T-cell (primary cell): ENCODE measurements around the gene SETD2. TPM values are rescaled to one million over a fixed set of nuclear protein-coding genes. Genes with fewer than 3 reads are reported as not detected.

Experiments
- ATAC-seq, 4 experiments: fragments of 200-7000 bp in 3 of 4; fragments of 150-1000 bp in 1 of 4; cut with Tn5 transposase; replicated peaks in 1 of 4; 1 replicate in 3 of 4; 2 replicates in 1 of 4; pipeline ENCODE4 v1.10.0; 2021; ENCODE audit warnings: moderate library complexity in 3 of 4, mild to moderate bottlenecking in 2 of 4, moderate number of reproducible peaks in 1 of 4
- CTCF ChIA-PET, 2 donors: fragments of 300-600 bp; sonication (Branson Sonifier 250); formaldehyde crosslinking; loops; one replicate each; lab custom pipeline; 2022; ENCODE audit warnings: antibody characterized with exemption in 2 of 2; lab: Charles Lee
- POLR2A ChIA-PET, 2 donors: fragments of 300-600 bp; sonication (Branson Sonifier 250); formaldehyde crosslinking; loops; one replicate each; lab custom pipeline; 2022; ENCODE audit warnings: antibody characterized with exemption in 2 of 2; lab: Charles Lee
- DNase-seq, 35 experiments: peaks; one replicate each; pipeline versions ENCODE4 v3.0.0 to v3.0.0-alpha.2; 2013 to 2023
- H3K27ac ChIP-seq: one replicate; pipeline ENCODE4 v1.5.1; 2013; ENCODE audit warnings: low read length
- H3K27me3 ChIP-seq, 2 experiments: replicated peaks in 1 of 2; 1 replicate in 1 of 2; 2 replicates in 1 of 2; pipeline versions ENCODE4 v1.6.1 to v1.7.0; 2013; ENCODE audit warnings: low read length in 1 of 2, mixed read lengths in 1 of 2; ENCODE audit not compliant: control insufficient read depth in 2 of 2, insufficient read depth in 2 of 2; ENCODE audit errors: extremely low read depth in 1 of 2
- H3K36me3 ChIP-seq, 2 donors: 1 replicate in 1 of 2; 2 replicates in 1 of 2; pipeline versions ENCODE4 v1.6.1 to v1.7.0; 2013; ENCODE audit warnings: low read length in 1 of 2; ENCODE audit not compliant: control insufficient read depth in 2 of 2, insufficient read depth in 1 of 2; ENCODE audit errors: extremely low read depth in 1 of 2
- H3K4me1 ChIP-seq, 2 experiments: 1 replicate in 1 of 2; 2 replicates in 1 of 2; pipeline versions ENCODE4 v1.6.1 to v1.7.0; 2013; ENCODE audit warnings: low read length in 2 of 2, mixed read lengths in 1 of 2; ENCODE audit not compliant: insufficient read depth in 2 of 2, control insufficient read depth in 1 of 2; ENCODE audit errors: extremely low read depth in 1 of 2
- H3K4me3 ChIP-seq, 2 donors: 1 replicate in 1 of 2; 2 replicates in 1 of 2; pipeline versions ENCODE4 v1.5.1 to v1.7.0; 2013; ENCODE audit warnings: mild to moderate bottlenecking in 2 of 2, low read length in 1 of 2, moderate library complexity in 1 of 2; ENCODE audit not compliant: control insufficient read depth in 1 of 2; ENCODE audit errors: extremely low read depth in 1 of 2
- H3K9me3 ChIP-seq: 2 replicates; pipeline ENCODE4 v1.7.0; 2013
- H3K27ac Mint-ChIP-seq, 2 donors: one replicate each; pipeline ENCODE4 v1.8.0; 2020 to 2021; ENCODE audit warnings: mild to moderate bottlenecking in 2 of 2, mixed read lengths in 2 of 2
- H3K27me3 Mint-ChIP-seq, 2 donors: one replicate each; pipeline ENCODE4 v1.8.0; 2021 to 2022; ENCODE audit warnings: mixed read lengths in 2 of 2
- H3K36me3 Mint-ChIP-seq: one replicate; pipeline ENCODE4 v1.8.0; 2021; ENCODE audit warnings: mixed read lengths
- H3K4me1 Mint-ChIP-seq, 3 donors: one replicate each; pipeline ENCODE4 v1.8.0; 2020 to 2022; ENCODE audit warnings: mixed read lengths in 3 of 3, mild to moderate bottlenecking in 1 of 3
- H3K4me3 Mint-ChIP-seq, 3 donors: one replicate each; pipeline ENCODE4 v1.8.0; 2020 to 2022; ENCODE audit warnings: mild to moderate bottlenecking in 3 of 3, mixed read lengths in 3 of 3, moderate library complexity in 3 of 3
- H3K9me3 Mint-ChIP-seq, 3 donors: one replicate each; pipeline ENCODE4 v1.8.0; 2020 to 2022; ENCODE audit warnings: mixed read lengths in 3 of 3
- WGBS: methylation state at CpG from one replicate; pipeline ENCODE4 v1.1.5; 2013; ENCODE audit warnings: missing lambda C conversion rate; ENCODE audit not compliant: insufficient coverage; 5-methylcytosine and 5-hydroxymethylcytosine counted together
- total RNA-seq, 35 experiments: library from RNA in 6 of 35; stranded (reverse) in 6 of 35; fragments of 120-200 nt in 1 of 35; gene quantifications; one replicate each; pipeline versions ENCODE4 v1.2.1 to v1.2.4 and lab custom pipeline; 2013 to 2026

Gene SETD2
- total RNA-seq, 5 donors from 2014 or later (not counting 1 experiment from before 2014, with no cell fraction given) = 58.1 to 84.6 (median 63.9) TPM

DNA sequence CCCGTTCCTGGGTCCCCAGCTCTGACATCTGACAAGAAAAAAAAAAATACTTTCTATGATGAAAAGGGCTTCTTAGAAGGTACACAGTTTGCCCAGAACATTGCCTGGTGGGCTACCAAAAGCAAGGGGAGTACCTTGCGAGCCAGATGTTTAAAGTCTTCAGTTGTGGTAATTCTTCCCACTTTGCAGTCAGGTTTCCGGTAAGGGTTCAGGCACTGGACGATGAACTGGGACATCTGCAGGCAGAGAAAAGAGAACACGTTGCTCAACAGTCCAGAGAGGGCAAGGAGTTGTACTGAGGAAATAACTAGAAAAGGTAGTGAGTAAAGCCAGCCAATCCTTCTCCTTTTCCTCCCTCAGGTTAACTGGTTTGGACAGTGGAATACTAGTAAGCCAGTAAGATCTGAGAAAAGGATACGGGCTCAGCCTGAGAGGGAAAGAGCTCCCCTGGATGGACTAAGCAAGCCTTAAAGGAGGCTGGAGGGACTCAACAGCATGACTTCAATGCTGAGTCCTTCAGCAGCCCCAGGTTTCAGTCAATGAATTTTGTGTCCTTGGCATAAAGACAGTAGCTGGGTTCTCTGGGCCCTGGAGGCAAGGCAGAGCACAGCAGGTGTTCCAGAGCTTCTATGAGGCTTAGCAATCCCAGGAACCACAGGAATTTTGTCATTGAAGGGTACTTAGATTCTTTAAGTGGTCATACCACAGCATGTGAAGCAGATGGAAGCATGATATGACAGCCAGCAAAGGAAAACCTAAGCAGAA lies 146.2 kb downstream of the SETD2 start:
- ATAC-seq (no peak), DNase-seq (no peak)
- peaks cover 39 to 60% (median 54%) of the 10 kb centered on the region in 3 donors for H3K4me1 Mint-ChIP-seq
- no peak overlapping the region for H3K4me3 Mint-ChIP-seq
- POLR2A ChIA-PET = interaction anchor here in 1 of 2 donors (0.5 to 0.7 kb wide), 2 partner anchors 18 to 79 kb away, joined by 3 read pairs; no protein-coding TSS in a partner anchor
- peak overlapping the region; percentile 82 to 92 for H3K27ac Mint-ChIP-seq
- Histone ChIP-seq H3K4me1 (peaks cover 0 to 17% of the 10 kb centered on the region in 2 experiments), H3K36me3 (peaks cover 13 to 55% of the 10 kb centered on the region in 2 donors), H3K4me3 (no peak overlapping the region), H3K27ac (peak overlapping the region; percentile 28), H3K27me3 (no peaks in the 10 kb centered on the region), H3K9me3 (no peaks in the 10 kb centered on the region)
- peaks cover 42% of the 10 kb centered on the region for H3K36me3 Mint-ChIP-seq
- 80% methylated on average over 1 of the region's 6 CpGs for WGBS
- no peaks in the 10 kb centered on the region for H3K27me3 Mint-ChIP-seq
- H3K9me3 Mint-ChIP-seq = no peaks in the 10 kb centered on the region
- CTCF ChIA-PET = interaction anchor here (0.6 to 0.7 kb wide), 3 partner anchors 17 to 323 kb away, joined by 3 to 4 read pairs (median 3); no protein-coding TSS in a partner anchor

DNA sequence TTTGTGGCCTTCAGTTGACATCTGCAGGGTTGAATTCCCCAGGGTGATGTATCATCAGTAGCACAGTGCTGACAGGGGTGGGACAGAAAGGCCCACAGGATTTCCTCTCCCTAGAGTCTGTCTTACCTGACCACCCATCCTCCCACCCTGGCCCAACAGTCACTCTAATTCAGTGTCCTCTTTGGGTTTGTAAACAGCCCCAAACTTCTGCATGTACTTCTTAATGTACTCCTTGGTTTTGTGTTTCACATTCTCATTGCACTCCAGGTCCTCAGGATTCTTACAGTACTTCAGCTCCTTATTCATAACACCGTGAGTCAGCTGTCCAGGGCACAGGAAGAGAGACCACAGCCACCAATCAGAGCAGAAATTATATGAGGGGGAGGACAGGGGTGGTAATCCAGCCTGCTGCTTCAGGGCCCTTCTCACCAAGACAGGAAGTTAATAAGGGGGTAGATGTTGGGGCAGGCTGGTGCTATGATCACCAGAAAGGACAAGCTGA lies 146.9 kb downstream of the SETD2 start:
- peak; percentile 59 to 79 (median 70) for ATAC-seq
- whole genome bisulfite sequencing = no CpG with 5 or more reads among the region's 1 CpG
- Histone ChIP-seq H3K4me3 (no peak overlapping the region), H3K27ac (peak overlapping the region; percentile 28), H3K9me3 (no peaks in the 10 kb centered on the region), H3K36me3 (peaks cover 8 to 53% of the 10 kb centered on the region in 2 donors), H3K27me3 (no peaks in the 10 kb centered on the region), H3K4me1 (peaks cover 0 to 17% of the 10 kb centered on the region in 2 experiments)
- peaks cover 39 to 56% (median 51%) of the 10 kb centered on the region in 3 donors for H3K4me1 Mint-ChIP-seq
- H3K9me3 Mint-ChIP-seq = no peaks in the 10 kb centered on the region
- H3K27me3 Mint-ChIP-seq = no peaks in the 10 kb centered on the region
- H3K36me3 Mint-ChIP-seq = peaks cover 42% of the 10 kb centered on the region
- CTCF ChIA-PET = interaction anchor here (0.6 to 0.7 kb wide), 2 partner anchors 18 to 324 kb away, joined by 3 to 4 read pairs; no protein-coding TSS in a partner anchor
- POLR2A ChIA-PET = interaction anchor here in 1 of 2 donors (0.7 kb wide), 1 partner anchor 18 kb away, joined by 3 read pairs; no protein-coding TSS in a partner anchor
- peak overlapping the region; percentile 82 to 92 for H3K27ac Mint-ChIP-seq
- peak overlapping the region in 2 of 3 donors; percentile 1 to 21 for H3K4me3 Mint-ChIP-seq
- DNase-seq = peak in 5 of 35 experiments; percentile 3 to 43 (median 29)

DNA sequence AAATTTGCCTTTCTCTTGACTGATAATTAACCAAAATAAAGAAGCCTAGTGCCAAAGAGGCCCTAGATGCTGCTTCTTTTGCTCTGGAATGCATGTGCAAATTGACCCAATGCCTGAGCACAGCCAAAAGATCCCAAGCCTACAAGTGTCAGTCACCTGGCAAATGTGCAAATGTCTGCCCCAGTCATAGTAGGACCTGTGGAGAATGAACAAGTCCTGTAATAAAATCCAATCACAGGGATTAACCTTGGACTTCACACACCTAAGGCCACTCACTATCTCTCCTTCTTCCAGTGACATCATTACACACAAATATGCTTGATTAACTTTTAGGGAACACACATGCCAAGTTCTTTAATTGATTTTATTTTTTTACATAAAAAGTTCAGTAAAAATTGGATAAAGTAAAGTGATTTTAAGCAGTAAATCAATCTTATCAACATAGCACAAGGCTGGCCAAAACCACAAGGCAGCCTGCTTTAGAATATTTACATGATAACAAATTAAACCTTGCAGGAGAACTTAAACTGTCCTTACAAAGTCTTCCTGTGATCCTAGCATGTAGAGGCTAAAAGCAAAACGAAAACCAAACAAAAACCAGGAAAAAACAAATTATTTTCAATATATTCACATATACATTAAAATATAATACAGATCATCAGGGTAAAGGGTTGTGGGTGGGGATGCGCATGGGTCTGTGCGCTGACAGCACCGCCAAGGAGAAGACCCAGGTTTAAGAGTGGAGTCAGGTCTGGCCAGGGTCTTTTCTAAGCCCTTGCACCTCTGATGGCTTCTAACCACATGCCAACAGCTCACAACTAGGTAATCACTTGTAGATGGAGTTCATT lies 147.6 kb downstream of the SETD2 start:
- H3K27me3 Mint-ChIP-seq = no peaks in the 10 kb centered on the region
- peak in 1 of 4 experiments; percentile 5 for ATAC-seq
- H3K4me1 Mint-ChIP-seq = peaks cover 39 to 62% (median 49%) of the 10 kb centered on the region in 3 donors

DNA sequence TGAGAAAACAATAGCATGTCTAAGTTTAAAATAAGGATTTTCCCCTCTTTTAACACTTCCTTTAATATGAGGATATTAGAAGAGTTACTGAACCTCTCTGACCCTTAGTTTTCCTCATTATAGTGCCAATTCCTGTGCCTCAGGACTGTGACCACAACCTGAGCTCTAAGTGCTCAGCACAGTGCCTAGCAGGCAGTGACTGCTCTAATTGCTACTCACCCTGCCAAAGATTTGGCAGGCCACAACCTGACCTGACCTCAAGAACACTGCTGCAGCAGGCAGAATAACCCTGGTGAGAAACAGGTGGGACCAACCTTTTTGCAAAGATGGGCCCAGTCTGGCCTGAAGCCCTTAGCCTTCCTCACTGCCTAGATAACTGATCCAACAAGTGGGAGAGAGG lies 148.8 kb downstream of the SETD2 start:
- no peaks in the 10 kb centered on the region for H3K27me3 Mint-ChIP-seq
- ChIA-PET CTCF (no interaction called here), POLR2A (no interaction called here)
- no peak for ATAC-seq
- H3K27me3 ChIP-seq = no peaks in the 10 kb centered on the region
- H3K4me3 ChIP-seq = no peak overlapping the region
- peaks cover 8 to 45% of the 10 kb centered on the region in 2 donors for H3K36me3 ChIP-seq
- H3K27ac ChIP-seq = no peak overlapping the region
- peaks cover 0 to 19% of the 10 kb centered on the region in 2 experiments for H3K4me1 ChIP-seq
- no peaks in the 10 kb centered on the region for H3K9me3 Mint-ChIP-seq
- H3K9me3 ChIP-seq = no peaks in the 10 kb centered on the region
- peaks cover 41% of the 10 kb centered on the region for H3K36me3 Mint-ChIP-seq
- no peak overlapping the region for H3K4me3 Mint-ChIP-seq
- no peak for DNase-seq
- peaks cover 39 to 62% (median 51%) of the 10 kb centered on the region in 3 donors for H3K4me1 Mint-ChIP-seq
- peak overlapping the region; percentile 75 to 85 for H3K27ac Mint-ChIP-seq

More for the DNA sequence above, 147.6 kb downstream of the SETD2 start:
- no peaks in the 10 kb centered on the region for H3K27me3 ChIP-seq
- ChIA-PET CTCF (no interaction called here), POLR2A (no interaction called here)
- H3K4me1 ChIP-seq = peaks cover 0 to 17% of the 10 kb centered on the region in 2 experiments
- Mint-ChIP-seq H3K36me3 (peaks cover 42% of the 10 kb centered on the region), H3K27ac (peak overlapping the region; percentile 83 to 92), H3K4me3 (no peak overlapping the region), H3K9me3 (no peaks in the 10 kb centered on the region)
- H3K36me3 ChIP-seq = peaks cover 8 to 53% of the 10 kb centered on the region in 2 donors
- H3K27ac ChIP-seq = peak overlapping the region; percentile 28
- no peak overlapping the region for H3K4me3 ChIP-seq
- H3K9me3 ChIP-seq = no peaks in the 10 kb centered on the region
- DNase-seq = no peak
- 82% methylated on average over 2 of the region's 4 CpGs for WGBS

DNA sequence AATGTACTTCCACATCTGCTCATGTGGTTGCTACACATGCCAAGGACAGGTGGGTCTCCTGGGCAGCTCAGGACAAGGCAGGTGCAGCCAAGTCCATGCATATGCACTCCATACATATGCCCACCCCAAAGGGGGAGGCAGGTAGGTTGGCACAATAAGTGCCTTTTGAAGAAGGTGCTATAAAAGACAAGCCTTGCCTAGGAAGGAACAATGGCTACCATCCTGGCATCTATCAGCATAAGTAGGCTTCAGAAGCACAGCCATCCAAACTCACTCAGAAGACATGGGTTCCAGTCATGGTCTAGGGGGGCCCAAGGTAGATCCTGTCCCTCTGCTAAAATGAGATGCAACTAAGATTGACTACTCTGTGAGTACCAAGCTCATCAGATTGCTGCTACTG lies 149.9 kb downstream of the SETD2 start:
- ATAC-seq = no peak
- ChIA-PET POLR2A (no interaction called here), CTCF (no interaction called here)
- Mint-ChIP-seq H3K4me1 (peaks cover 29 to 53% (median 42%) of the 10 kb centered on the region in 3 donors), H3K27ac (peak overlapping the region; percentile 59 to 66), H3K4me3 (no peak overlapping the region), H3K27me3 (no peaks in the 10 kb centered on the region), H3K9me3 (no peaks in the 10 kb centered on the region), H3K36me3 (peaks cover 33% of the 10 kb centered on the region)
- H3K9me3 ChIP-seq = no peaks in the 10 kb centered on the region
- peaks cover 0 to 29% of the 10 kb centered on the region in 2 experiments for H3K4me1 ChIP-seq
- no peak for DNase-seq
- no peaks in the 10 kb centered on the region for H3K27me3 ChIP-seq
- no peak overlapping the region for H3K4me3 ChIP-seq
- no peak overlapping the region for H3K27ac ChIP-seq
- H3K36me3 ChIP-seq = peaks cover 6 to 34% of the 10 kb centered on the region in 2 donors

DNA sequence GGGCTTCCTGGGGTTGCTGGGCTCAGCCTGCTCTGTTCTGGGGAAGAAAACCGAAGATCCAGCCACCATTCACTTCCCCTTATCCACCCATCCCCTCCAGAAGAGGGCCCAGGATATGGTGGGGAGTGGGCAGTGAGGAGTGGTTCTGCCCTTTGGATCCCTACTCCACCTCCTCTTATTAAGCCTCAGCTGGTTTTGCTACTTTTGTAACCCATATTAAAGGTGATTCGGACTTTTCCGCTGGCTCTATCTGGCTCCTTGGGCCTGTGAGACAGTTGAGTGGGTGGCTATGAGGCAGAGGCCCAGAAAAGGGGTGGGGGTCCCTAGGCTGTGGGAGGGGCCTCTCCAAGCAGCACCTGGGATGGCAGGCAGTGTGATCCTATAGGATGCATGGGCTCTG lies 150.7 kb downstream of the SETD2 start:
- no peaks in the 10 kb centered on the region for H3K27me3 Mint-ChIP-seq
- no peak for DNase-seq
- CTCF ChIA-PET = no interaction called here
- Histone ChIP-seq H3K27ac (no peak overlapping the region), H3K9me3 (no peaks in the 10 kb centered on the region), H3K4me3 (no peak overlapping the region), H3K4me1 (peaks cover 0 to 37% of the 10 kb centered on the region in 2 experiments), H3K36me3 (peaks cover 6 to 29% of the 10 kb centered on the region in 2 donors), H3K27me3 (no peaks in the 10 kb centered on the region)
- H3K9me3 Mint-ChIP-seq = no peaks in the 10 kb centered on the region
- no peak overlapping the region for H3K4me3 Mint-ChIP-seq
- peaks cover 27% of the 10 kb centered on the region for H3K36me3 Mint-ChIP-seq
- peak overlapping the region; percentile 46 to 59 for H3K27ac Mint-ChIP-seq
- 100% methylated on average over 2 of the region's 3 CpGs for WGBS
- POLR2A ChIA-PET = no interaction called here
- no peak for ATAC-seq
- peaks cover 21 to 48% (median 34%) of the 10 kb centered on the region in 3 donors for H3K4me1 Mint-ChIP-seq
